ENCODE results near the gene GLCE.
A peak's percentile ranks its signal among the peaks of the same experiment; 100 is the strongest.

The GLCE gene

DNA sequence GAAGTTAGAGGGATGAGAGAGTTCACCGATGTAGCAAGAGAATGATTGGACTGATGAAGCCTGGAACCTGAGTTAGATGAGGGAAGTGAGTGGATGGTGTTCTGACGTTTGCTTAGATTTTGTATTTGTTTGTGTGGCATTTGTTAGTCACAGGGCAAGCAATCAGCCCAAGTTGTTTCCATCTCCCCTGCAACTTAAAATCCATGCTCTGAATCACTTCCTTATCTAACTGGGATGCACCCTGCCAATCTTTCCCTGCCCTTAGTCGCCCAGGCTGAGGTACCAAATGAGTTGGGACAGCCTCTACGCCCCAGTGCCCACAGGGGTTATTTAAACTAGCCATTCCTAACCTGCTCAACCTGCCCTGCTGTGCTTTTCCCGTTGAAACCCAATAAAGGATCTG, 150.9 kb downstream of the GLCE start:
- TF ChIP-seq, protein P1, sequence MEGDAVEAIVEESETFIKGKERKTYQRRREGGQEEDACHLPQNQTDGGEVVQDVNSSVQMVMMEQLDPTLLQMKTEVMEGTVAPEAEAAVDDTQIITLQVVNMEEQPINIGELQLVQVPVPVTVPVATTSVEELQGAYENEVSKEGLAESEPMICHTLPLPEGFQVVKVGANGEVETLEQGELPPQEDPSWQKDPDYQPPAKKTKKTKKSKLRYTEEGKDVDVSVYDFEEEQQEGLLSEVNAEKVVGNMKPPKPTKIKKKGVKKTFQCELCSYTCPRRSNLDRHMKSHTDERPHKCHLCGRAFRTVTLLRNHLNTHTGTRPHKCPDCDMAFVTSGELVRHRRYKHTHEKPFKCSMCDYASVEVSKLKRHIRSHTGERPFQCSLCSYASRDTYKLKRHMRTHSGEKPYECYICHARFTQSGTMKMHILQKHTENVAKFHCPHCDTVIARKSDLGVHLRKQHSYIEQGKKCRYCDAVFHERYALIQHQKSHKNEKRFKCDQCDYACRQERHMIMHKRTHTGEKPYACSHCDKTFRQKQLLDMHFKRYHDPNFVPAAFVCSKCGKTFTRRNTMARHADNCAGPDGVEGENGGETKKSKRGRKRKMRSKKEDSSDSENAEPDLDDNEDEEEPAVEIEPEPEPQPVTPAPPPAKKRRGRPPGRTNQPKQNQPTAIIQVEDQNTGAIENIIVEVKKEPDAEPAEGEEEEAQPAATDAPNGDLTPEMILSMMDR (IDR thresholded peaks at IDR 0.05; ENCODE audit: low read depth, low read length): no peak
- H3K4me3 ChIP-seq (replicated peaks in 1 of 2; ENCODE audit: low read depth in 2 of 2, low read length in 2 of 2): no peak overlapping the region
- peak in 1 of 2 donors; percentile 40 for DNase-seq (ENCODE audit: low read depth in 2 of 2)

DNA sequence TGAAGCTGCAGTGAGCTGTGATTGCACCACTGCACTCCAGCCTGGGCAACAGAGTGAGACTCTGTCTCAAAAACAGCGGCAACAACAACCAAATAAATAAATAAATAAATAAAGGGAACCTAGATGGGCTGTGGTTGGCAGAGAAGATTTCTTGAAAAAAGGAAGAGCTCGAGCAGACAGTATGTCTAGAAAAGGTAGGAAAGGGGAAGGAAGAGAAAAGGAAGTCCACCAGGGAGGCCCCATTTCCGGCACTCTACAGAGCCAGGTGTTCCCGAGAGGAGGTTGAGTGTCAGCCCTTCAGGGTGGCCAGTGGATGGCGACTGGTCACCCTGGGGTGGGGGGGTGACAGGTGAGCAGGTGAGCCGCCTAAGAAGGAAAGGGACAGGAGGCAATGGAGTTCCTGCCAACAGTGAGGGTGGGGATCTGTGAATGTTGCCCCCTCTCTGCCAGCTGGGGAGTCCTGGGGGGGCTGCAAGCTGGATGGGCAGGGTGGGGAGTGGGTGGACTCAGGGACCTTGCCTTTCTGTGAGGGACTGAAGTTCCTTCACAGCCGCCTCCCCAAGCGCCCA, 153.1 kb downstream of the GLCE start:
- no peak overlapping the region for H3K4me3 ChIP-seq (replicated peaks in 1 of 2; ENCODE audit: low read depth in 2 of 2, low read length in 2 of 2)
- TF ChIP-seq, protein P1 (IDR thresholded peaks at IDR 0.05; ENCODE audit: low read depth, low read length): no peak
- no peak for DNase-seq (ENCODE audit: low read depth in 2 of 2)

DNA sequence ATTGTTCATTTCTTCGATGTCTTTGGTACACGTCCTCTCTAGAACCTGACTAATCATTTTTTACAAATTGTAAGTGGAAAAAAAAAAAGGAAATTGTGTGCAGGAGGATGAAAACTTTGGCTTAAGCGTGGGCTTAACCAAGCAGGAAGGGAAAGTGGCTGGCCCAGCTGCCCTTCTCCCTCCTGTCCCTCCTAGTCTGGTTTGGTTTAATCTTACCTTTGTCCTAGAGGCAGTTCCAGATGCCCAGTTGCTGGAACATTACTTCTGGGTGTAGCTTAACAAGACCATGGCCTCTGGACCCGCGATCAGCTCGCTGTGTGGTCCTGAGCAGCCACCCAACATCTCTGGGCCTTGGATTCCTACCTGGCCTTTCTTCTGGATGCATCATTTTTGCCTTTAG, 153.7 kb downstream of the GLCE start:
- no peak overlapping the region for H3K4me3 ChIP-seq (replicated peaks in 1 of 2; ENCODE audit: low read depth in 2 of 2, low read length in 2 of 2)
- TF ChIP-seq, protein P1 (IDR thresholded peaks at IDR 0.05; ENCODE audit: low read depth, low read length): no peak
- DNase-seq (ENCODE audit: low read depth in 2 of 2): no peak

DNA sequence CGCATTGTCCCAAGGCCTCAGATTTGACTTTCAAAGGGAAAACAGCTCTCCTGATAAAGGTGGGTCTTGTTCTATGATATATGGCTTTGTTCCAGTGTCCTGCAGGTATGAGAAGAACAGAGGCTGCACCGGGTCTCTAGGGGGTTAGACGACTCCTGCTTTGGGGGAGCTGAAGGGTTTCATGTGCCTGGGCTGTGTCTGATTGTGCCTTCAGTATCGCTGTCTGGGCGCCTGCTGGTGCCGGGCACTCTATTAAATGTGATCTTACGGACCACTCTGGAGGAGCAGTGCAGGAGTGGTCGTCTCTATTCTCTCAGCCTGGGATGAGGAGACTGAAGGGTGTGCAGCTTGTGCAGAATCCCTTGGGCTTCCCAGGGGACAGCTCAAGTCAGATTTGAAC, 154.3 kb downstream of the GLCE start:
- no peak overlapping the region for H3K4me3 ChIP-seq (replicated peaks in 1 of 2; ENCODE audit: low read depth in 2 of 2, low read length in 2 of 2)
- no peak for DNase-seq (ENCODE audit: low read depth in 2 of 2)
- TF ChIP-seq, protein P1 (IDR thresholded peaks at IDR 0.05; ENCODE audit: low read depth, low read length): no peak

DNA sequence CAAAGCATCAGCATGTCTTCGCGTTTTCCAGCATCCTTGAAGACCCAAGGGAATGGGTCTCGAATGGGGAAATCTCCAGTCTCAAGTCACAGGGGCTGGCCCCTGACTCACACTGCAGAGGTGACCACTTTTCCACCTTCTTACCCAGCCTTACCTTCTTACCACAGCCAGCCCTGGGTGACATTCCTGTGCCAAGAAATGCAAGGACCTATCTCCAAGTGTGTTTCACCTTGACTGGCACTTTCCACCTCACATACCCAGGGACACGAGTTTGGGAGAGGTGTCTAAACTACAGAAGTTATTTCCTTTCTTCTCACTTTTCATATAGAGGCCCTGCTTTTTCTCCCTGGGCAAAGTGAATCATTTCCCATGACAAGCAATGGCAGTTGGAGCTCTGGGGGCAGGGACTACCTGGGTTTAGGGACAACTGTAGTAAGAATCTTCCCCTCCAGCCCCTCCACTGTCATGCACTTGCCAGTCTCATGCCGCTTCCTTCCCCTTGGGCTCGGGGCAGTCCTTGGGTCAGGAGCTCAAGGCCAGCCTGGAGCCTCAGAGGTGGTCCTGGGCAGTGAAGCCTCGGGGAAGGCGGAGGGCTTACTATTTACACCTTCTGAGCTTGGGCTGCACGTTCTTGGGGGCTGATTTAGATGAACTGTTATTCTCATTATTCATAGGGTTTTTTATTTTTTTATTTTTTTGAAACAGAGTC, 155.1 kb downstream of the GLCE start:
- H3K4me3 ChIP-seq (replicated peaks in 1 of 2; ENCODE audit: low read depth in 2 of 2, low read length in 2 of 2): no peak overlapping the region
- no peak for DNase-seq (ENCODE audit: low read depth in 2 of 2)
- TF ChIP-seq, protein P1 (IDR thresholded peaks at IDR 0.05; ENCODE audit: low read depth, low read length): no peak

DNA sequence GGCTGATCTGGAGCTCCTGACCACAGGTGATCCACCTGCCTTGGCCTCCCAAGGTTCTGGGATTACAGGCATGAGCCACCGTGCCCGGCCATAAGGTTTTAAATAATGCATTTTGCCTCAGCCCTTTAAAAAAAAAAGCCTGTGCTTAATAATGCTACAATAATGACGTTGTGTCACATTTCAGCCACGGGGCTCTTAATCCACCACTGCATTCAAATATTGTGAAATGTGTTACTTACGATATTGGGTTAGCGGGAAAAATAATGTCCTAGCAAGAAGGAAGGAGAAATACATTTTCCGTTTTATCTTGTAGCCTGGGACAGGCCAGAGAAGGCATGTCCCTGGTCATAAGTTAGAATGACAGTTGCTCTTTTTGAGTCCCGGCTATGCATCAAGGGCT, 155.9 kb downstream of the GLCE start:
- H3K4me3 ChIP-seq (replicated peaks in 1 of 2; ENCODE audit: low read depth in 2 of 2, low read length in 2 of 2): no peak overlapping the region

More for the DNA sequence above, 155.9 kb downstream of the GLCE start:
- DNase-seq (ENCODE audit: low read depth in 2 of 2): no peak
- TF ChIP-seq, protein P1 (IDR thresholded peaks at IDR 0.05; ENCODE audit: low read depth, low read length): no peak
